HG03575 (cell line): Measurements from ENCODE around the gene RAB3D.
"Not testable (repeated sequence)": the region's sequence is repeated elsewhere in the genome, so short reads cannot be mapped to it uniquely, and the experiment has no call there.

Experiments used
- ATAC-seq: cut with Tn5 transposase; IDR thresholded peaks from one replicate; pipeline ENCODE4 v1.9.1; 2021; ENCODE audit not compliant: unreplicated experiment, insufficient number of reproducible peaks, low FRiP score; ENCODE audit errors: extremely low read depth

Gene RAB3D

DNA sequence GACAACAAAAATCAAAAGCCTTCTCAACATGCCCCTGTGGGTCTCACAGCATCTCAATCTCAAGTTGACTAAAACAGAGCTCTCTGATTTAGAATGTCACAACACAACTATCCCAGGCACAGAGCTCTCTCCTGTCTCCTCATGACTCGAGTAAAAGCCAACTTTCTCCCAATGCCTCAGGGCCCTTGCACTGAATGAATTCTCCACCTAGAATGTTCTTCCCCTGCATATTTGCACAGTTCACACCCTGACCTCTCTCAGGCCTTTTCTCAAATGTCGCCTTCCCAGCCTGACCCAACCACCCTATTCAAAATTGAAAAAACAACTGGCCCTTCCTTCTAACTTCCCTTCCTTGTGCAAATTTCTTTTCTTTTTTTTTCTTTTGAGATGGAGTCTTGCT lies 31.3 kb upstream of the RAB3D start:
- no peak for ATAC-seq

DNA sequence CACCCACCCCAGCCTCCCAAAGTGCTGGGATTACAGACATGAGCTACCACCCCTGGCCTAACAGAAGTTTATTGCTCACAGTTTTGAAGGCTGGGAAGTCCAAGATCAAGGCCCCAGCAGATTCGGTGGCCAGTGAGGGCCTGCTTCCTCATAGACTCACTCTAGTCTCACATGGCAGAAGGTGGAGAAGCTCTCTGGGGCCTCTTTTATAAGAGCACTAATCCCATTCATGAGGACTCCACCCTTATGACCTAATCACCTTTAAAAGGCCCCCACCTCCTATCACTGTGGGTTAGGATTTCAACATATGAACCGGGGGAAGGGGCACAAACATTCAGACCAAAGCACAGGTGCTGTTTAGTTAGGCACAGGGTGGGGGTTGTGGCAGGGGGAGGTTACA lies 28.1 kb upstream of the RAB3D start:
- ATAC-seq: no peak

DNA sequence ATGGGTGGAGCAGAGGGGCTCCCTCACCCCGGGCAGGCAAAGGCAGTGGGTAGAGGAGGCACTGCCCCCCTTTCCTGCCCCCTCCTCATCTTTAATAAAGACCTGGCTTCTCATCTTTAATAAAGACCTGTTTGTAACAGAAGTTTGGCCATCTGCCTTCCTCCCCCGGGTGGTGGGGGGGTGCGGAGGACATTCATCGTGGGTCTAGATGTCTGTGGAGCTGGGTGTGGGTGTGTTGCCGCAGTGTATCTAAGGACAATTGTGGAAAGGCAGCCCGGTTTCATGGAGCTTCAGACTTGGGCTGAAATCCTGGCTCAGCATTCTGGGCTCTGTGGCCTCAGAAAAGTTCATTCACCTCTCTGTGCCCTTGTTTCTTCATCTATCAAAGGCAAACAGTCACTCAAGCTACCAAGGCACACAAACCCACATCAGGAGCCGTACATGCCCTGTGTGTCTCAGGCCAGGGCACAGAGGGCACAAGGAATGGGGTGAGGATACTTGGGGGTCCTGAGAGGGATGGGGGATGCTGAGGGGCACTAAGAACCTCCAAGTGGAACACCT lies 26.2 kb upstream of the RAB3D start:
- ATAC-seq: no peak

DNA sequence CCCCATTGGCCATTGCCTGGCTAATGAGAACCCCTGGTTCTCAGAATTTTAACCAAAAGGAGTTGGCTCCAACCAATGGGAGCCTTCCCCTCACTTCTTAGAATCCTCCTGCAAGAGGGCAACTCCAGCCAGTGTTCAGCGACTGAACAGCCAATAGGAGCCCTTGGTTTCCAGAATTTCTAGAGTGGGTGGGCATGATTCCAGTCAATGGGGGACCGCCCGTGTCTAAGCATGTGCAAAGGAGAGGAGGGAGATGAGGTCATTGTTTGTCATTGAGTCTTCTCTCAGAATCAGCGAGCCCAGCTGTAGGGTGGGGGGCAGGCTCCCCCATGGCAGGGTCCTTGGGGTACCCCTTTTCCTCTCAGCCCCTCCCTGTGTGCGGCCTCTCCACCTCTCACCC lies 25.5 kb upstream of the RAB3D start:
- no peak for ATAC-seq

DNA sequence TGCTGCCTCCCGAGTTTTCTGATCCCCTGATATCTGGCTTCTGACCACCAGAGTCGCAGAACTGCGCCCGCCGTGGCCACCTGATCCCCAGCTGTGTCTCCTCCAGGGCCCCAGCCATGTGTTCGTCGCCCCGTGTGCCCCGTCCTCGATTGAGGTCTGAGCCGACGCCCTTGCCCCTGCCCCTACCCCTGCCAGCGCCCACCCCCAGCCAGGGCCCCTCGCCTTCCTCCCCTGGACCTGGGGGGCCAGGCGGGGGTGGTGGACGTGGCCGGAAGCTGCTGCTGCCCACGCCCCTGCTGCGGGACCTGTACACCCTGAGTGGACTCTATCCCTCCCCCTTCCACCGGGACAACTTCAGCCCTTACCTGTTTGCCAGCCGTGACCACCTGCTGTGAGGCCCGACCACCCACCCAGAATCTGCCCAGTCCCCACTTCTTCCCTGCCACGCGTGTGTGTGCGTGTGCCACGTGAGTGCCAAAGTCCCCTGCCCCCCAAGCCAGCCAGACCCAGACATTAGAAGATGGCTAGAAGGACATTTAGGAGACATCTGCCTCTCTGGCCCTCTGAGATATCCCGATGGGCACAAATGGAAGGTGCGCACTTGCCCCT lies 24.9 kb upstream of the RAB3D start:
- ATAC-seq: no peak

DNA sequence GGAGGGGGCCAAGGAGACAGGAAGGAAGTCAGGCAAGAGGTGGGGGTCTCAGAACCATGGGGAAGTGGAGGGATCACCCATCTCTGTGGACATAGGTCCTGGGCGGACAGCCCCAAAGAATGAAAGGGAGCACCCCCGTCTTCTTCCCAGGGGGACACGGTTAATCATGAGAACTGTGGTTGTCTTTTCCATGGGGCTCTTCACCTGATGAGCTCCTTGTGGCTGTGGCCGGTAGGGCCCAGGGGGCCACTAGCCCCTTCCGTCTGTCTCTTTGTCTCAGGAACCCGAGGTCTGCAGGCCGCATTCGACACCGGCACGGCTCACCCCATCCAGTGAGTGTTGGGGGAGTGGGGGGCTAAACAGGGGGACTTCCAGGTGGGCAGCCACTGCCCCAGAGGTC lies 24.4 kb upstream of the RAB3D start:
- ATAC-seq: no peak

DNA sequence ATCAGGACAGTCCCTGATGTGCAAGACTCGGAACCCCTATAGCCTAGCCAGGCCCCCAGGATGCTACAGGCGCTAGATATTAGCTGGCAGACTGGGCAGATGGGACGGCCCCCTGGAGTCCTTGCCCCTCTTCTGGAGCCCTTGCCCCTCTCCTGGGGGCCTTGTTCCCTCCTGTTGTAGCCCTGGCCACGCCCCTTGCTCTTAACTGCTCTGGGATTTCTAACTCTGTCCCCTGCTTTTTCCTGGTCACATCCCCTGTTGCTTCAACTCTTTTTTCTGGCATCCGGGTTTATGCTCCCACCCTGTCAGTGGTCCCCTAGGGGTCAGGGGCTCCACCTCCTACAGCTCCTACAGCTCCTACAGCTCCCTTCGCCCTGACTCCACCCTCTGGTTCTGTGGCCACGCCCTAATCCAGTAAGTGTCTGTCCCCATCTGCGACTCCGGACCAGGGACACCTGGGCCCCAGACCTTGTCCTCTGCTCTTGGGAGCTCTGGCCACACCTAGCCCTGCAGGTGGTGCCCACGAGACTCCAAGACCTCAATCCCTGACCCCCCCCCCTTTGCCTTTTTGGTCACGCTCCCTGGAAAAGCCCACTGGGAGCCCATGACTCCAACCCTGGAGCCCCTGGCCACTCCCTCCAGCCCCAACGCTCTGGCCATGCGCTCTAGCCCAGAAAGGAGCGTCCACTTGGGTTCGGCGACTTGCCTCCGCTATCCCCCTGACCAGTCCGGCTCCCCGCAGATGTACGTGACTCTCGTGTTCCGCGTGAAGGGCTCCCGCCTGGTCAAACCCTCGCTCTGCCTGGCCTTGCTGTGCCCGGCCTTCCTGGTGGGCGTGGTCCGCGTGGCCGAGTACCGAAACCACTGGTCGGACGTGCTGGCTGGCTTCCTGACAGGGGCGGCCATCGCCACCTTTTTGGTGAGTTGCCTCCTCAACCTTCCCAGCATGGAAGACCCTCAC lies 22.6 kb upstream of the RAB3D start:
- no peak for ATAC-seq

DNA sequence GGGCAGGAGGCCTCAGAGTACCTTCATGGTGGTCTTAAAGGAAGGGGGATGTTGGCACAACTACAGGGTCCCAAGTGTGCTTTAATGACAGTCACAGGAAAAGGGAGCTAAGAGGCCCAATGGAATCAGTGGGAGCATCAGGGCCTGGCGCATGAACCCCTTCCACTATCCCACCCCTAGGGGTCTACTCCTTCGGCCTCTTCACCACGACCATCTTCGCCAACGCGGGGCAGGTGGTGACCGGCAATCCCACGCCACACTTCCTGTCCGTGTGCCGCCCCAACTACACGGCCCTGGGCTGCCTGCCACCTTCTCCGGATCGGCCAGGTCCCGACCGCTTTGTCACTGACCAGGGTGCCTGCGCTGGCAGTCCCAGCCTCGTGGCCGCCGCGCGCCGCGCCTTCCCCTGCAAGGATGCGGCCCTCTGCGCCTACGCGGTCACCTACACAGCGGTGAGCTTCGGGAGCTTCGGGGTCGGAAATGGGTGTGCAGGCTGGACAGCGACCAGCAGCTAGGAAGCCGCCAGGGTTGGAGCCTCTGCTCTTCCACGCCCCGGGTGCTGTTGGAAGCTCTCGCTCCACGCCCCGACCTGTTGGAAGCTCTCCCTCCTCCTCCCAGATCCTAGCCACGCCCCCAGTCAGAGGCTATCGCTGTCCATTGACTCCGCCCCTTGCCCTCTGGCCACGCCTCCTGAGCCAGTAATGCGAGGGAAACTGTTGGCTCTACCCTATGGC lies 21.7 kb upstream of the RAB3D start:
- no peak for ATAC-seq

GRCh38 chr19:11359421-11359820 lies 20.0 kb upstream of the RAB3D start:
- no peak for ATAC-seq

DNA sequence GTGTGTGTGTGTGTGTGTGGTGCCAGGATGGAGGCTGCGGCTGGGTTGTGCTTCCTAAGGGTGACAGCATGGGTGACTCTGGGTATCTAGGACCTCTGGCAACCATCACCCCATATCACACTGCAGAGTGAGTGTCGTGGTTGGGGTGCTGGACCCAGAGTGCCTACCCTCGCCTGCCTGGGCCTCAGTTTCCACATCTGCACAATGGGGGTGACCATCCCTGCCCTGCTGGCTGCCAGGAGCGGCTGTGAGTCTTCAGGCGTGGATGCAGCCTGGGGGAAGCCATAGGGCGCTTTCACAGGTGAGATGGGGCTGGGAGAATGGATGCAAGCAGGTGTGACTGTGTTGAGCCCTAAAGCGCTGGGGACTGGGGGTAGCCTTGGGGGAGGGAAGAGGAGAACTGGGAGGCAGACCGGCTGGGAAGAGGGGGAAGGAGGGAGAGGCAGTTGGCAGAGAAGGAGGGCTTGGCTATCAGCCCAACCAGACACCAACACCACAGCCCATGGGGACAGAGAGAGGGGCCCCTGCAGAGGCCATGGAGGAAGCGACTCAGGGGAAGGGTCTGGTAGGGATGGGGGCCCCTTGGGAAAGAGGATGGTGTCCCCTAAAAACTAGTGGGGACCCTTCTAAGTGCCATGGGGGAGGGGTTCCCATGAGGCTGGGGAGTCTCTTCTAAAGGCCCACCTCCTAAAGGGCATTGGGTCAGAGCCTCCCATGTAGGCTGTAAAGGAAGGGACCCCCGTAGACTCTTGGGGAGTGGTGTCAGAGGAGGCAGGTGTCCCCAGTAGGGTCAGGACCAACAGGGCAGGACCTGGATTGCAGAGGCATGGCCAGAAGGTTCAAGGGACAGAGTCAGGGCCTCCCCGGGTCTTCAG lies 17.5 kb upstream of the RAB3D start:
- no peak for ATAC-seq

DNA sequence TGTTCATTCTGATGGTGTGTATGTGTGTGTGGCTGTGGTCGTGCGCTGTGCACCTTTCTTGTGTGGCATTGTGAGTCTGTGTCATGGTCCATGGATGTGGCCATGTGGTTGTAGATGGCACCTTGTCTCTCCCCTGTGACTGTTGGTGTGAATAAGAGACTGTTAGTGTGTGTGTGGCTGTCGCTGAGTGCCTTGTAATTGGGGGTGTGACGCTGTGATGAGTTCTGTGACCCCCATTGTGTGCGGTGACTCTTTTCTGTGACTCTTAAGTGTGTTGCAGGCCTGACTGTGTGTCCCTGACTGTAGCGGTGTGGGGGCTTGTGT lies 16.6 kb upstream of the RAB3D start:
- ATAC-seq: no peak

DNA sequence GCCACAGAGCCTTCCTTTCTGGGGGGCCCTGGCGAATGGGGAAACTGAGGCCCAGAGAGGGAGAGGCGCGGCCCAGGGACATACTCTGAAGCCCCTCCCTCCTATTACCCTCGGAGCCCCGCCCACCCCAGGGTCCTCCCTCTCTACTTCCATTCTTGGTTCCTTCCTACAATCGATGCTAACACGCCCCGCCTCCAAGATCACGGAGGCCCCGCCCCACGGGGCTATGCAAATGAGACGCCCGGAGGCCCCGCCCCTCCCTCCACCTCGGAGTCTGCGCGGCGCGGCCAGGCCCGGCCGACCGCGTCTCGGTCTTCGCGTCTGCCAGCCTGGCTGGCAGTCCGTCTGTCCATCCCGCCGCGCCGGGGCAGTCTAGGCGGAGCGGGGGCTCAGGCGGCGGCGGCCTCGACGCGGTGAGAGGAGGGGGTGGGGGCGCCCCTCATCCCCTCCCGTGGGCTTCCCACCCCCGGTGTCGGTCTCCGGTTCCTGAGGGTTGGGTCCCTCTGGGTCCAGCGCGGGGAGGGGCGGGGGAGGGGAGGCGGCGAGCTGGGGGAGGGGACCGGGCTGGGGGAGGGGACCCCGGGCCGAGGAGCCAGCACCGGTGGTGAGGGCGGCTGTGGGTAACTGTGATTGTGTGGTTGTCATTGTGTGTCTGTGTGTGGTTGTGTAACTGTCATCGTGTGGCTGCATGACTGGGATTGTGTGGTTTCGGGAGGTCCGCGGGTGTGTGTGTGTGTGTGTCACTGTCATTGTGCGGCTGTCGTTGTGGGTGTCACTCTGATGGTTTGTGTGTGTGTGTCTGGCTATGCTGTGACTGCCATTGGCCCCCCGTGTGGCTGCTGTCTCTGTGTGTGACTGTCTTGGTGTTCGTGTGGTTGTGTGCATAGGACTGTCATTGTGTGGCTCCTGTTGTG lies 16.0 kb upstream of the RAB3D start, which contains the start of gene PLPPR2:
PLPPR2 (plus strand) TSS at position 273 of the 914 bp plus-strand sequence. CDS start 2,242 bp downstream, outside the sequence.
- no peak for ATAC-seq

GRCh38 chr19:11354102-11354501 lies 14.6 kb upstream of the RAB3D start:
- ATAC-seq: not testable (repeated sequence)

DNA sequence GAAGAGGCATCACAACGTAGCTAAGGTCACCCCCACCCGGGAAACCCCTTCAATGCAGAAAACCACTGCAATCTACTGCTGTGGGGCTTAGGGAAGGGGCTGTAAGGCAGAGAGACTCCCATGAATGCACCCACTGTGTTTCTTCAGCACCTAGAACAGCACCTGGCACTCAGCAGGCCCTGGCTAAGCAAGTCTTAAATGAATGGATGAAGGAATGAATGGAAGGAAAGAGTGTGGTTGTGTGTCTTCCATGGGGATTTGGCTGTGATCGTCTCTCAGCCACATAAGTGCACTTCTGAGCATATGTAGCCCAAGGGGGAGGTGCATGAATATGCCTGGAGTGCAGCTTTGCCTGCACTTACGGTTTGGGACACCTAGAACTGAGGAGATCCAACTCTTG lies 9.7 kb upstream of the RAB3D start:
- no peak for ATAC-seq

DNA sequence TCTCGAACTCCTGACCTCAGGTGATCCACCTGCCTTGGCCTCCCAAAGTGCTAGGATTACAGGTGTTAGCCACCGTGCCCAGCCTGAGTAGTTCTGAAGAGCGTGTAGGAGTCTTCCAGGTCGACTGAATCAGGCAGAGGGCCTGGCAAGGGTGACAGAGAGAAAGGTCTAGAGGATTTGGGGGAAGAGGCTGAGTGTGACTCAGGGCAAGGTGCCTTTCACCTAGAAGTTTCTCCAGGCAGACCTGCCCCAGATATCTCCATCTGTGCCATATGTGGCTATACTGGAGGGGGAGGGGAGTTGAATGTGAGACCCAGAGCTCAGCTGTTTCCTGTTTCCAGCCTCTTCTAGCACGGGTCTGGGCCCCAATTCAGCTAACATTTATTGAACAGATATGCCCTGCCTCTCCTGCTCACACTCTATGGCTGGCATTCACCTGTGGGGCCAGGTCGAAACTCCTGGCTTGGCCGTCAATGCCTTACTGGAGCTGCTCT lies 8.1 kb upstream of the RAB3D start:
- ATAC-seq: no peak

DNA sequence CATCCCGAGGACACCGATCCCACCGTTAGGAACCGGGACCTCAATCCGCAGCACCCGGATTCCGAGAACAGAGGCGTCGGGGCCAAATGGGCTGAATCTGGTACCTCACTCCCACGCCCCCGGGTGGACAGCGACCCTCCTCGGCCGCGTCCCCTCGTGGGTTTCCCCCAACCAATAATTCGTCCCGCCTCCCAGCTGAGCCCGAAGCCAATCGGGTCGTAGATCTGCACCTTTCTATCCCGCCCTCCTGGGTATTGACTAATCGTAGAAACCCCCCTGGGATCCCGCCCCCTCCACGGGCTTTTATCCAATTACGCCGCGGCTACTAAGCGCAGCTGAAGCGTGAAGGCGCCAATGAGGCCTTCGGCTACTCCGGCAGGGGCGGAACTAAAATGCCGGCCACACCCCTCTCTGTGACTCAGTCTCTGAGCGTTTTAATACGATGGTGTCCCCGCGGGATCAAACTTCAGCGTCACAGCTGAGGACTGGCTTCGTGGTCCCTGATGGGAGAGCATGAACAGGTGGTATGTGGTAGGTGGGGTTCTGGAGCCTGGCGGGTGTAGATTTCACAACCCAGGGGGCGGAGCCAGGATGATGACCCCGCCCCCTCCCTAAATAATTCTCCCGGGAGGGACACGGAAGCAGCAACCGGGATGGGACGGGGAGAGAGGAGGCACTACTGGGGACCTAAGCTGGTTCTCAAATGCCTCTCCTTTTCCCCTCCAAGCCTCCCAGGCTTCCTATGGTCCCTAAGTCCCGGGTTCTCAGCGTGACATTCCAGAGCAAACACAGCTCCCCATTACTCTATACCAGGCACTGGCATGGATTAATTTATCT lies 6.9 kb upstream of the RAB3D start, which contains the start of the genes CCDC159 and TMEM205:
CCDC159 (plus strand) TSS at position 416 of the 837 bp plus-strand sequence; CDS start at position 504, 88 bp downstream.
TMEM205 (minus strand) TSS at position 165 of the 837 bp plus-strand sequence. CDS start 649 bp downstream, outside the sequence.
- ATAC-seq: peak; percentile 66
